Measurements from ENCODE around the gene PTCHD1. TPM values are rescaled to one million over a fixed set of nuclear protein-coding genes. Genes with fewer than 3 reads are reported as not detected.

The PTCHD1 gene
- total and polyA plus RNA-seq, 4 donors = under 0.01 to 0.02 (median under 0.01) TPM; not detected in 1

GRCh38 chrX:23374291-23374690 lies 39.6 kb downstream of the PTCHD1 start (continued):
- TF ChIP-seq SP1 (IDR thresholded peaks at IDR 0.05) (no peak), GABPA (IDR thresholded peaks at IDR 0.05 in 1 of 2, conservative IDR thresholded peaks at IDR 0.05 in 1 of 2) (no peak), ATF3 (IDR thresholded peaks at IDR 0.05) (no peak)

- Histone ChIP-seq H3K27ac (ENCODE audit: low read depth in 1 of 2, low read length in 2 of 2) (no peak overlapping the region), H3K9ac (ENCODE audit: low read depth in 1 of 2, low read length in 2 of 2) (no peak overlapping the region), H3K36me3 (ENCODE audit: control insufficient read depth in 4 of 4, insufficient read depth in 3 of 4, low read depth in 1 of 4, low read length in 3 of 4) (no peaks in the 10 kb centered on the region), H3K4me3 (ENCODE audit: low read depth in 1 of 3, low read length in 3 of 3) (no peak overlapping the region), H3K9me3 (ENCODE audit: control insufficient read depth in 4 of 4, low read length in 3 of 4) (no peaks in the 10 kb centered on the region), H3K4me1 (ENCODE audit: control insufficient read depth in 4 of 4, insufficient read depth in 4 of 4, low read length in 3 of 4) (no peaks in the 10 kb centered on the region), H3K27me3 (ENCODE audit: control insufficient read depth in 4 of 4, insufficient read depth in 4 of 4, low read length in 3 of 4) (peaks cover 0 to under 1% (median 0%) of the 10 kb centered on the region in 4 donors)
- WGBS = 90% methylated on average over 3 of the region's 3 CpGs
- DNase-seq (ENCODE audit: low spot score) = no peak
- TF ChIP-seq HNF4A (conservative IDR thresholded peaks at IDR 0.05) (no peak), RAD21 (IDR thresholded peaks at IDR 0.05) (no peak), GABPA (IDR thresholded peaks at IDR 0.05 in 1 of 2, conservative IDR thresholded peaks at IDR 0.05 in 1 of 2) (no peak), CTCF (IDR thresholded peaks at IDR 0.05; ENCODE audit: low read depth, low read length, missing input control) (no peak), ZBTB33 (IDR thresholded peaks at IDR 0.05) (no peak)
Measured at GRCh38 chrX:23376581-23376980, 41.9 kb downstream of the PTCHD1 start.

- Histone ChIP-seq H3K36me3 (ENCODE audit: control insufficient read depth in 4 of 4, insufficient read depth in 3 of 4, low read depth in 1 of 4, low read length in 3 of 4) (no peaks in the 10 kb centered on the region), H3K9me3 (ENCODE audit: control insufficient read depth in 4 of 4, low read length in 3 of 4) (no peaks in the 10 kb centered on the region), H3K27ac (ENCODE audit: low read depth in 1 of 2, low read length in 2 of 2) (no peak overlapping the region), H3K27me3 (ENCODE audit: control insufficient read depth in 4 of 4, insufficient read depth in 4 of 4, low read length in 3 of 4) (peaks cover 0 to 3% (median 0%) of the 10 kb centered on the region in 4 donors), H3K4me1 (ENCODE audit: control insufficient read depth in 4 of 4, insufficient read depth in 4 of 4, low read length in 3 of 4) (no peaks in the 10 kb centered on the region), H3K9ac (ENCODE audit: low read depth in 1 of 2, low read length in 2 of 2) (no peak overlapping the region), H3K4me3 (ENCODE audit: low read depth in 1 of 3, low read length in 3 of 3) (no peak overlapping the region)
- TF ChIP-seq REST (IDR thresholded peaks at IDR 0.05) = no peak
- WGBS = 36% methylated on average over 2 of the region's 2 CpGs
- no peak for DNase-seq (ENCODE audit: low spot score)
Measured at GRCh38 chrX:23380581-23380980, 45.9 kb downstream of the PTCHD1 start.
